ENCODE results near the gene EML4.

GRCh38 chr2:42194428-42194827 is 25.3 kb downstream of the EML4 start:
- TF ChIP-seq, protein P1, sequence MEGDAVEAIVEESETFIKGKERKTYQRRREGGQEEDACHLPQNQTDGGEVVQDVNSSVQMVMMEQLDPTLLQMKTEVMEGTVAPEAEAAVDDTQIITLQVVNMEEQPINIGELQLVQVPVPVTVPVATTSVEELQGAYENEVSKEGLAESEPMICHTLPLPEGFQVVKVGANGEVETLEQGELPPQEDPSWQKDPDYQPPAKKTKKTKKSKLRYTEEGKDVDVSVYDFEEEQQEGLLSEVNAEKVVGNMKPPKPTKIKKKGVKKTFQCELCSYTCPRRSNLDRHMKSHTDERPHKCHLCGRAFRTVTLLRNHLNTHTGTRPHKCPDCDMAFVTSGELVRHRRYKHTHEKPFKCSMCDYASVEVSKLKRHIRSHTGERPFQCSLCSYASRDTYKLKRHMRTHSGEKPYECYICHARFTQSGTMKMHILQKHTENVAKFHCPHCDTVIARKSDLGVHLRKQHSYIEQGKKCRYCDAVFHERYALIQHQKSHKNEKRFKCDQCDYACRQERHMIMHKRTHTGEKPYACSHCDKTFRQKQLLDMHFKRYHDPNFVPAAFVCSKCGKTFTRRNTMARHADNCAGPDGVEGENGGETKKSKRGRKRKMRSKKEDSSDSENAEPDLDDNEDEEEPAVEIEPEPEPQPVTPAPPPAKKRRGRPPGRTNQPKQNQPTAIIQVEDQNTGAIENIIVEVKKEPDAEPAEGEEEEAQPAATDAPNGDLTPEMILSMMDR (conservative IDR thresholded peaks at IDR 0.05; ENCODE audit: low read depth, low read length), result no peak
- TF ChIP-seq EZH2 (IDR thresholded peaks at IDR 0.05; ENCODE audit: low read length, unreplicated experiment), result no peak
